ENCODE measurements around the gene TSHZ2. TPM values are rescaled to one million over a fixed set of nuclear protein-coding genes. Genes with fewer than 3 reads are reported as not detected.

The TSHZ2 gene
- total and polyA plus RNA-seq, 2 donors (not counting 3 experiments of a cell fraction or from before 2014, with no cell fraction given): not detected

GRCh38 chr20:53444401-53445149 is 472.4 kb downstream of the TSHZ2 start:
- no peaks in the 10 kb centered on the region for H3K9me1 ChIP-seq (replicated peaks; ENCODE audit: control insufficient read depth, extremely low read depth, insufficient read depth, low read length)

GRCh38 chr20:53445321-53445731 is 473.2 kb downstream of the TSHZ2 start:
- H3K79me2 ChIP-seq (ENCODE audit: control insufficient read depth, insufficient read depth, low read length): no peaks in the 10 kb centered on the region
- ChIA-PET CTCF (no interaction called here), POLR2A (no interaction called here)
- no TSS peak for BruUV-seq (replicated peaks)
- DNase-seq (ENCODE audit: low read depth, low spot score) (no peak), FAIRE-seq (no peak)
- H3K27me3 ChIP-seq (ENCODE audit: control insufficient read depth in 2 of 2, insufficient read depth in 2 of 2, low read length in 2 of 2): no peaks in the 10 kb centered on the region
- no peaks in the 10 kb centered on the region for H3K4me1 ChIP-seq (ENCODE audit: control insufficient read depth, extremely low read depth, insufficient read depth, low read length)
- intact Hi-C loops (cut with micrococcal nuclease) (no loop called here), dilution Hi-C loops (cut with MboI; ENCODE audit: extremely low pct_ligation_motif_present, low sequenced_read_pairs) (no loop called here)
- H3K9me3 ChIP-seq (replicated peaks; ENCODE audit: control insufficient read depth, insufficient read depth, low read length): peaks cover 2% of the 10 kb centered on the region
- H3K4me3 ChIP-seq (replicated peaks in 1 of 3; ENCODE audit: insufficient read depth in 1 of 3, low read depth in 1 of 3, low read length in 3 of 3): no peak overlapping the region
- no peaks in the 10 kb centered on the region for H4K20me1 ChIP-seq (replicated peaks; ENCODE audit: control insufficient read depth, extremely low read depth, insufficient read depth, low read length)
- H3K9me1 ChIP-seq (replicated peaks; ENCODE audit: control insufficient read depth, extremely low read depth, insufficient read depth, low read length): no peaks in the 10 kb centered on the region
- H3K27ac ChIP-seq (ENCODE audit: insufficient read depth, low read depth, low read length): no peak overlapping the region
- H3K36me3 ChIP-seq (ENCODE audit: control insufficient read depth in 2 of 2, extremely low read depth in 1 of 2, insufficient read depth in 2 of 2, low read length in 2 of 2): no peaks in the 10 kb centered on the region
- no peak overlapping the region for H3K9ac ChIP-seq (replicated peaks; ENCODE audit: extremely low read depth, insufficient read depth, low read length)
- no peak overlapping the region for H3K4me2 ChIP-seq (ENCODE audit: insufficient read depth, low read length)
- TF ChIP-seq POLR2AphosphoS5 (IDR thresholded peaks at IDR 0.05; ENCODE audit: insufficient read depth, low read depth, low read length): no peak
- no peak for TF ChIP-seq FOS (IDR thresholded peaks at IDR 0.05; ENCODE audit: borderline replicate concordance, insufficient read depth, low read length)
- no peak for TF ChIP-seq GATA2 (IDR thresholded peaks at IDR 0.05; ENCODE audit: insufficient read depth, insufficient read length, low read depth, low read length)
- no peak overlapping the region for H2AFZ ChIP-seq (ENCODE audit: low read depth, low read length)

More at GRCh38 chr20:53444401-53445149, 472.4 kb downstream of the TSHZ2 start:
- TF ChIP-seq FOS (IDR thresholded peaks at IDR 0.05; ENCODE audit: borderline replicate concordance, insufficient read depth, low read length) (no peak), GATA2 (IDR thresholded peaks at IDR 0.05; ENCODE audit: insufficient read depth, insufficient read length, low read depth, low read length) (no peak), MYC (IDR thresholded peaks at IDR 0.05; ENCODE audit: low read depth, low read length) (no peak), JUN (IDR thresholded peaks at IDR 0.05; ENCODE audit: borderline replicate concordance, insufficient read depth, insufficient read length, low read depth) (no peak), POLR2A (IDR thresholded peaks at IDR 0.05; ENCODE audit: low read depth, low read length) (no peak), POLR2AphosphoS5 (IDR thresholded peaks at IDR 0.05; ENCODE audit: insufficient read depth, low read depth, low read length) (no peak), MAX (IDR thresholded peaks at IDR 0.05; ENCODE audit: insufficient read depth, insufficient read length) (no peak)
- FAIRE-seq (no peak), DNase-seq (ENCODE audit: low read depth, low spot score) (no peak)
- H3K9ac ChIP-seq (replicated peaks; ENCODE audit: extremely low read depth, insufficient read depth, low read length): no peak overlapping the region
- ChIA-PET CTCF (no interaction called here), POLR2A (no interaction called here)
- no peak overlapping the region for H3K27ac ChIP-seq (ENCODE audit: insufficient read depth, low read depth, low read length)
- H3K79me2 ChIP-seq (ENCODE audit: control insufficient read depth, insufficient read depth, low read length): no peaks in the 10 kb centered on the region
- H3K4me3 ChIP-seq (replicated peaks in 1 of 3; ENCODE audit: insufficient read depth in 1 of 3, low read depth in 1 of 3, low read length in 3 of 3): no peak overlapping the region
- no peaks in the 10 kb centered on the region for H4K20me1 ChIP-seq (replicated peaks; ENCODE audit: control insufficient read depth, extremely low read depth, insufficient read depth, low read length)
- BruUV-seq (replicated peaks): no TSS peak
- H3K4me1 ChIP-seq (ENCODE audit: control insufficient read depth, extremely low read depth, insufficient read depth, low read length): no peaks in the 10 kb centered on the region
- no peak overlapping the region for H3K4me2 ChIP-seq (ENCODE audit: insufficient read depth, low read length)
- intact Hi-C loops (cut with micrococcal nuclease) (no loop called here), dilution Hi-C loops (cut with MboI; ENCODE audit: extremely low pct_ligation_motif_present, low sequenced_read_pairs) (no loop called here)
- H3K36me3 ChIP-seq (ENCODE audit: control insufficient read depth in 2 of 2, extremely low read depth in 1 of 2, insufficient read depth in 2 of 2, low read length in 2 of 2): no peaks in the 10 kb centered on the region
- no peak overlapping the region for H2AFZ ChIP-seq (ENCODE audit: low read depth, low read length)
- H3K27me3 ChIP-seq (ENCODE audit: control insufficient read depth in 2 of 2, insufficient read depth in 2 of 2, low read length in 2 of 2): no peaks in the 10 kb centered on the region
- peaks cover 2% of the 10 kb centered on the region for H3K9me3 ChIP-seq (replicated peaks; ENCODE audit: control insufficient read depth, insufficient read depth, low read length)
